WTC11 (cell line): ENCODE results near the gene TACSTD2. TPM values are rescaled to one million over a fixed set of nuclear protein-coding genes. Genes with fewer than 3 reads are reported as not detected.

Source experiments
- CREB1 ChIP-seq: sonication (generic); formaldehyde crosslinking; IDR thresholded peaks from 2 replicates; pipeline ENCODE4 v1.8.0; 2023; ENCODE audit warnings: mild to moderate bottlenecking, missing genetic modification reagents
- ETV6 ChIP-seq: sonication (generic); formaldehyde crosslinking; IDR thresholded peaks from 2 replicates; pipeline ENCODE4 v1.8.1; 2022; ENCODE audit warnings: mild to moderate bottlenecking, missing genetic modification reagents
- HMGA2 ChIP-seq: fragments of 250-450 bp; sonication (Bioruptor Pico); IDR thresholded peaks from 2 replicates; pipeline ENCODE4 v1.4.0; 2021; ENCODE audit warnings: mild to moderate bottlenecking, moderate library complexity
- IRF2 ChIP-seq: sonication (generic); formaldehyde crosslinking; IDR thresholded peaks from 2 replicates; pipeline ENCODE4 v1.8.0; 2022; ENCODE audit warnings: low read depth, missing genetic modification reagents, borderline replicate concordance
- JAZF1 ChIP-seq: fragments of 250-450 bp; sonication (Bioruptor Pico); IDR thresholded peaks from 2 replicates; pipeline ENCODE4 v1.9.0; 2021; ENCODE audit warnings: moderate library complexity, mild to moderate bottlenecking, inconsistent platforms
- KAT7 ChIP-seq: sonication (generic); formaldehyde crosslinking; IDR thresholded peaks from 2 replicates; pipeline ENCODE4 v1.8.1; 2023; ENCODE audit warnings: missing genetic modification reagents, mild to moderate bottlenecking, borderline replicate concordance
- NFATC4 ChIP-seq: fragments of 250-450 bp; sonication (Bioruptor Pico); IDR thresholded peaks from 2 replicates; pipeline ENCODE4 v1.9.0; 2021; ENCODE audit warnings: mild to moderate bottlenecking
- NR3C1 ChIP-seq: sonication (generic); formaldehyde crosslinking; conservative IDR thresholded peaks from 2 replicates; pipeline ENCODE4 v1.8.1; 2023; ENCODE audit warnings: low read depth, mild to moderate bottlenecking, missing genetic modification reagents
- RORB ChIP-seq: fragments of 250-450 bp; sonication (Bioruptor Pico); IDR thresholded peaks from 2 replicates; pipeline ENCODE4 v1.9.0; 2021; ENCODE audit warnings: mild to moderate bottlenecking
- SMAD3 ChIP-seq: sonication (generic); formaldehyde crosslinking; IDR thresholded peaks from 2 replicates; pipeline ENCODE4 v1.8.0; 2022; ENCODE audit warnings: missing genetic modification reagents, mild to moderate bottlenecking, borderline replicate concordance
- ZNF121 ChIP-seq: sonication (generic); formaldehyde crosslinking; IDR thresholded peaks from 2 replicates; pipeline ENCODE4 v1.8.0; 2023; ENCODE audit warnings: missing genetic modification reagents
- ZNF317 ChIP-seq: sonication (generic); formaldehyde crosslinking; IDR thresholded peaks from 2 replicates; pipeline ENCODE4 v1.8.1; 2023; ENCODE audit warnings: low read depth, mild to moderate bottlenecking, moderate library complexity, missing genetic modification reagents, borderline replicate concordance
- ZNF416 ChIP-seq: fragments of 250-450 bp; sonication (Bioruptor Pico); IDR thresholded peaks from 2 replicates; pipeline ENCODE4 v1.9.0; 2021; ENCODE audit warnings: mild to moderate bottlenecking, inconsistent platforms
- ZNF423 ChIP-seq: fragments of 250-450 bp; sonication (Bioruptor Pico); IDR thresholded peaks from 2 replicates; pipeline ENCODE4 v2.1.2; 2022; ENCODE audit warnings: mild to moderate bottlenecking, moderate library complexity
- total RNA-seq: library from RNA; stranded (reverse); gene quantifications from 3 replicates; pipeline ENCODE4 v1.2.3, GENCODE V29; 2021
- TF ChIP-seq, protein P1 (sequence below): sonication (generic); formaldehyde crosslinking; IDR thresholded peaks from 2 replicates; pipeline ENCODE4 v1.8.1; 2023; ENCODE audit warnings: mild to moderate bottlenecking, missing genetic modification reagents, borderline replicate concordance
- TF ChIP-seq, protein P2 (sequence below): sonication (generic); formaldehyde crosslinking; conservative IDR thresholded peaks from 2 replicates; pipeline ENCODE4 v1.8.1; 2022; ENCODE audit warnings: mild to moderate bottlenecking, missing genetic modification reagents
- TF ChIP-seq, protein P3 (sequence below): fragments of 250-450 bp; sonication (Bioruptor Pico); IDR thresholded peaks from 2 replicates; pipeline ENCODE4 v1.9.0; 2021; ENCODE audit warnings: mild to moderate bottlenecking
- TF ChIP-seq, protein P4 (sequence below): sonication (generic); formaldehyde crosslinking; IDR thresholded peaks from 2 replicates; pipeline ENCODE4 v1.8.0; 2023; ENCODE audit warnings: missing genetic modification reagents, mild to moderate bottlenecking, borderline replicate concordance
- TF ChIP-seq, protein P5 (sequence below): fragments of 250-450 bp; sonication (Bioruptor Pico); IDR thresholded peaks from 2 replicates; pipeline ENCODE4 v1.9.0; 2021; ENCODE audit warnings: mild to moderate bottlenecking
- TF ChIP-seq, protein P6 (sequence below): sonication (generic); formaldehyde crosslinking; IDR thresholded peaks from 2 replicates; pipeline ENCODE4 v1.8.0; 2022; ENCODE audit warnings: missing genetic modification reagents
- TF ChIP-seq, protein P7 (sequence below): sonication (generic); formaldehyde crosslinking; IDR thresholded peaks from 2 replicates; pipeline ENCODE4 v1.8.1; 2022; ENCODE audit warnings: low read depth, mild to moderate bottlenecking, moderate library complexity, missing genetic modification reagents, borderline replicate concordance

The TACSTD2 gene
- total RNA-seq, 1 experiment from 2014 or later: 0.50 TPM

DNA sequence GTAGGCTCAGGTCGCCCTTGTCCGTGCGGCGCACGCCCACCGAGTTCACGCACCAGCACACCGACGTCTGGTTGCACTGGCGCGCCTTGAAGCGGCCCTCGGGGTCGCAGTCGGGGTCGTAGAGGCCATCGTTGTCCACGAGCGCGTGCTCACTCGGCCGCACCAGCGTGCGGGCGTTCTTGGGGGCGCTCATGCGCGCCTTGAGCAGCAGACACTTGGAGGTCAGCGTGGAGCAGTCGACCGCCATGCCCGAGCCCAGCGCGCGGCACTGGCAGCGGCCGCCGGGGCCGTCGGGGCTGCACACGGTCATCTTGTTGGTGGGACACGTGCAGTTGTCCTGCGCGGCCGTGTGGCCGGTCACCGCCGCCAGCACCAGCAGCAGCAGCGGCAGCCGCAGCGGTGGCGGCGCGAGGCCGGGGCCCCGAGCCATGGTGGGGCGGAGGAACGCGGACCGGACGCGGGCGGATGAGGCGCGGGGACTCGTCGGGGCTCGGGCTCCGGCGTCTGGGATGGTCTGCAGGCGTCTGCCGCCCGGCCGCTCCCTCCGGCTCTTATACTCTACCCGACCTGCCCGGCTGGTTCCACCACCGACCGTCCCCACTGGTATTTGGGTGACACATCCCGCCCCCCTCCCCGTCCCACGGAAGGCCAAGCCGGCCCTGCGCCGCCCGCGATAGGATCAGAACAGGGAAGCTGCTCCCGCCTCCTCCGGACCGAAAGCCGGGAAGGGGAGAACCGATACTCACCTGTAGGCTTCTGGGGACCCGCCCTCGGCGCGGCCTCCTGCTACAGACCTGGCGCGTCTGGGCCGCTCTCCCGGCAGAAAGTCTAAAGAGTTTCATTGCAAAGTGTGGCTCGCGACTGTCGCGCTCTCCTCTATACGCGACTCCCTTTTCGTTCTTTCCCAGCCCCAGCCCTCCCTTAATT lies at the start of gene TACSTD2 (continued):
- TF ChIP-seq, protein P1, sequence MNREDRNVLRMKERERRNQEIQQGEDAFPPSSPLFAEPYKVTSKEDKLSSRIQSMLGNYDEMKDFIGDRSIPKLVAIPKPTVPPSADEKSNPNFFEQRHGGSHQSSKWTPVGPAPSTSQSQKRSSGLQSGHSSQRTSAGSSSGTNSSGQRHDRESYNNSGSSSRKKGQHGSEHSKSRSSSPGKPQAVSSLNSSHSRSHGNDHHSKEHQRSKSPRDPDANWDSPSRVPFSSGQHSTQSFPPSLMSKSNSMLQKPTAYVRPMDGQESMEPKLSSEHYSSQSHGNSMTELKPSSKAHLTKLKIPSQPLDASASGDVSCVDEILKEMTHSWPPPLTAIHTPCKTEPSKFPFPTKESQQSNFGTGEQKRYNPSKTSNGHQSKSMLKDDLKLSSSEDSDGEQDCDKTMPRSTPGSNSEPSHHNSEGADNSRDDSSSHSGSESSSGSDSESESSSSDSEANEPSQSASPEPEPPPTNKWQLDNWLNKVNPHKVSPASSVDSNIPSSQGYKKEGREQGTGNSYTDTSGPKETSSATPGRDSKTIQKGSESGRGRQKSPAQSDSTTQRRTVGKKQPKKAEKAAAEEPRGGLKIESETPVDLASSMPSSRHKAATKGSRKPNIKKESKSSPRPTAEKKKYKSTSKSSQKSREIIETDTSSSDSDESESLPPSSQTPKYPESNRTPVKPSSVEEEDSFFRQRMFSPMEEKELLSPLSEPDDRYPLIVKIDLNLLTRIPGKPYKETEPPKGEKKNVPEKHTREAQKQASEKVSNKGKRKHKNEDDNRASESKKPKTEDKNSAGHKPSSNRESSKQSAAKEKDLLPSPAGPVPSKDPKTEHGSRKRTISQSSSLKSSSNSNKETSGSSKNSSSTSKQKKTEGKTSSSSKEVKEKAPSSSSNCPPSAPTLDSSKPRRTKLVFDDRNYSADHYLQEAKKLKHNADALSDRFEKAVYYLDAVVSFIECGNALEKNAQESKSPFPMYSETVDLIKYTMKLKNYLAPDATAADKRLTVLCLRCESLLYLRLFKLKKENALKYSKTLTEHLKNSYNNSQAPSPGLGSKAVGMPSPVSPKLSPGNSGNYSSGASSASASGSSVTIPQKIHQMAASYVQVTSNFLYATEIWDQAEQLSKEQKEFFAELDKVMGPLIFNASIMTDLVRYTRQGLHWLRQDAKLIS (CRISPR knock-in tag): peak; percentile 90; the same call in 1 of the 2 replicates
- no peak for TF ChIP-seq ZNF416 (CRISPR knock-in tag)
- no peak for TF ChIP-seq ZNF423
- no peak for TF ChIP-seq JAZF1 (CRISPR knock-in tag)
- TF ChIP-seq RORB: no peak
- TF ChIP-seq, protein P2, sequence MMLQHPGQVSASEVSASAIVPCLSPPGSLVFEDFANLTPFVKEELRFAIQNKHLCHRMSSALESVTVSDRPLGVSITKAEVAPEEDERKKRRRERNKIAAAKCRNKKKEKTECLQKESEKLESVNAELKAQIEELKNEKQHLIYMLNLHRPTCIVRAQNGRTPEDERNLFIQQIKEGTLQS (CRISPR knock-in tag): peak; percentile 81
- no peak for TF ChIP-seq HMGA2
- TF ChIP-seq, protein P3, sequence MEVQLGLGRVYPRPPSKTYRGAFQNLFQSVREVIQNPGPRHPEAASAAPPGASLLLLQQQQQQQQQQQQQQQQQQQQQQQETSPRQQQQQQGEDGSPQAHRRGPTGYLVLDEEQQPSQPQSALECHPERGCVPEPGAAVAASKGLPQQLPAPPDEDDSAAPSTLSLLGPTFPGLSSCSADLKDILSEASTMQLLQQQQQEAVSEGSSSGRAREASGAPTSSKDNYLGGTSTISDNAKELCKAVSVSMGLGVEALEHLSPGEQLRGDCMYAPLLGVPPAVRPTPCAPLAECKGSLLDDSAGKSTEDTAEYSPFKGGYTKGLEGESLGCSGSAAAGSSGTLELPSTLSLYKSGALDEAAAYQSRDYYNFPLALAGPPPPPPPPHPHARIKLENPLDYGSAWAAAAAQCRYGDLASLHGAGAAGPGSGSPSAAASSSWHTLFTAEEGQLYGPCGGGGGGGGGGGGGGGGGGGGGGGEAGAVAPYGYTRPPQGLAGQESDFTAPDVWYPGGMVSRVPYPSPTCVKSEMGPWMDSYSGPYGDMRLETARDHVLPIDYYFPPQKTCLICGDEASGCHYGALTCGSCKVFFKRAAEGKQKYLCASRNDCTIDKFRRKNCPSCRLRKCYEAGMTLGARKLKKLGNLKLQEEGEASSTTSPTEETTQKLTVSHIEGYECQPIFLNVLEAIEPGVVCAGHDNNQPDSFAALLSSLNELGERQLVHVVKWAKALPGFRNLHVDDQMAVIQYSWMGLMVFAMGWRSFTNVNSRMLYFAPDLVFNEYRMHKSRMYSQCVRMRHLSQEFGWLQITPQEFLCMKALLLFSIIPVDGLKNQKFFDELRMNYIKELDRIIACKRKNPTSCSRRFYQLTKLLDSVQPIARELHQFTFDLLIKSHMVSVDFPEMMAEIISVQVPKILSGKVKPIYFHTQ: no peak
- TF ChIP-seq ZNF317 (CRISPR knock-in tag): peak; percentile 76
- peak; percentile 87; the same call in 1 of the 2 replicates for TF ChIP-seq IRF2
- TF ChIP-seq ETV6: peak; percentile 98
- peak; percentile 90 for TF ChIP-seq CREB1 (CRISPR knock-in tag)
- TF ChIP-seq SMAD3 (CRISPR knock-in tag): peak; percentile 97
- TF ChIP-seq, protein P4, sequence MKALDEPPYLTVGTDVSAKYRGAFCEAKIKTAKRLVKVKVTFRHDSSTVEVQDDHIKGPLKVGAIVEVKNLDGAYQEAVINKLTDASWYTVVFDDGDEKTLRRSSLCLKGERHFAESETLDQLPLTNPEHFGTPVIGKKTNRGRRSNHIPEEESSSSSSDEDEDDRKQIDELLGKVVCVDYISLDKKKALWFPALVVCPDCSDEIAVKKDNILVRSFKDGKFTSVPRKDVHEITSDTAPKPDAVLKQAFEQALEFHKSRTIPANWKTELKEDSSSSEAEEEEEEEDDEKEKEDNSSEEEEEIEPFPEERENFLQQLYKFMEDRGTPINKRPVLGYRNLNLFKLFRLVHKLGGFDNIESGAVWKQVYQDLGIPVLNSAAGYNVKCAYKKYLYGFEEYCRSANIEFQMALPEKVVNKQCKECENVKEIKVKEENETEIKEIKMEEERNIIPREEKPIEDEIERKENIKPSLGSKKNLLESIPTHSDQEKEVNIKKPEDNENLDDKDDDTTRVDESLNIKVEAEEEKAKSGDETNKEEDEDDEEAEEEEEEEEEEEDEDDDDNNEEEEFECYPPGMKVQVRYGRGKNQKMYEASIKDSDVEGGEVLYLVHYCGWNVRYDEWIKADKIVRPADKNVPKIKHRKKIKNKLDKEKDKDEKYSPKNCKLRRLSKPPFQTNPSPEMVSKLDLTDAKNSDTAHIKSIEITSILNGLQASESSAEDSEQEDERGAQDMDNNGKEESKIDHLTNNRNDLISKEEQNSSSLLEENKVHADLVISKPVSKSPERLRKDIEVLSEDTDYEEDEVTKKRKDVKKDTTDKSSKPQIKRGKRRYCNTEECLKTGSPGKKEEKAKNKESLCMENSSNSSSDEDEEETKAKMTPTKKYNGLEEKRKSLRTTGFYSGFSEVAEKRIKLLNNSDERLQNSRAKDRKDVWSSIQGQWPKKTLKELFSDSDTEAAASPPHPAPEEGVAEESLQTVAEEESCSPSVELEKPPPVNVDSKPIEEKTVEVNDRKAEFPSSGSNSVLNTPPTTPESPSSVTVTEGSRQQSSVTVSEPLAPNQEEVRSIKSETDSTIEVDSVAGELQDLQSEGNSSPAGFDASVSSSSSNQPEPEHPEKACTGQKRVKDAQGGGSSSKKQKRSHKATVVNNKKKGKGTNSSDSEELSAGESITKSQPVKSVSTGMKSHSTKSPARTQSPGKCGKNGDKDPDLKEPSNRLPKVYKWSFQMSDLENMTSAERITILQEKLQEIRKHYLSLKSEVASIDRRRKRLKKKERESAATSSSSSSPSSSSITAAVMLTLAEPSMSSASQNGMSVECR (CRISPR knock-in tag): peak; percentile 98
- TF ChIP-seq, protein P5, sequence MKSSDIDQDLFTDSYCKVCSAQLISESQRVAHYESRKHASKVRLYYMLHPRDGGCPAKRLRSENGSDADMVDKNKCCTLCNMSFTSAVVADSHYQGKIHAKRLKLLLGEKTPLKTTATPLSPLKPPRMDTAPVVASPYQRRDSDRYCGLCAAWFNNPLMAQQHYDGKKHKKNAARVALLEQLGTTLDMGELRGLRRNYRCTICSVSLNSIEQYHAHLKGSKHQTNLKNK (CRISPR knock-in tag): no peak
- TF ChIP-seq KAT7 (CRISPR knock-in tag): 0 out of 2 replicates have a peak, but pooled peaks have one; percentile 91
- TF ChIP-seq NR3C1: 0 out of 2 replicates have a peak, but pooled peaks have one; percentile 41
- TF ChIP-seq, protein P6, sequence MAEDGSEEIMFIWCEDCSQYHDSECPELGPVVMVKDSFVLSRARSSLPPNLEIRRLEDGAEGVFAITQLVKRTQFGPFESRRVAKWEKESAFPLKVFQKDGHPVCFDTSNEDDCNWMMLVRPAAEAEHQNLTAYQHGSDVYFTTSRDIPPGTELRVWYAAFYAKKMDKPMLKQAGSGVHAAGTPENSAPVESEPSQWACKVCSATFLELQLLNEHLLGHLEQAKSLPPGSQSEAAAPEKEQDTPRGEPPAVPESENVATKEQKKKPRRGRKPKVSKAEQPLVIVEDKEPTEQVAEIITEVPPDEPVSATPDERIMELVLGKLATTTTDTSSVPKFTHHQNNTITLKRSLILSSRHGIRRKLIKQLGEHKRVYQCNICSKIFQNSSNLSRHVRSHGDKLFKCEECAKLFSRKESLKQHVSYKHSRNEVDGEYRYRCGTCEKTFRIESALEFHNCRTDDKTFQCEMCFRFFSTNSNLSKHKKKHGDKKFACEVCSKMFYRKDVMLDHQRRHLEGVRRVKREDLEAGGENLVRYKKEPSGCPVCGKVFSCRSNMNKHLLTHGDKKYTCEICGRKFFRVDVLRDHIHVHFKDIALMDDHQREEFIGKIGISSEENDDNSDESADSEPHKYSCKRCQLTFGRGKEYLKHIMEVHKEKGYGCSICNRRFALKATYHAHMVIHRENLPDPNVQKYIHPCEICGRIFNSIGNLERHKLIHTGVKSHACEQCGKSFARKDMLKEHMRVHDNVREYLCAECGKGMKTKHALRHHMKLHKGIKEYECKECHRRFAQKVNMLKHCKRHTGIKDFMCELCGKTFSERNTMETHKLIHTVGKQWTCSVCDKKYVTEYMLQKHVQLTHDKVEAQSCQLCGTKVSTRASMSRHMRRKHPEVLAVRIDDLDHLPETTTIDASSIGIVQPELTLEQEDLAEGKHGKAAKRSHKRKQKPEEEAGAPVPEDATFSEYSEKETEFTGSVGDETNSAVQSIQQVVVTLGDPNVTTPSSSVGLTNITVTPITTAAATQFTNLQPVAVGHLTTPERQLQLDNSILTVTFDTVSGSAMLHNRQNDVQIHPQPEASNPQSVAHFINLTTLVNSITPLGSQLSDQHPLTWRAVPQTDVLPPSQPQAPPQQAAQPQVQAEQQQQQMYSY (CRISPR knock-in tag): no peak
- TF ChIP-seq NFATC4: no peak
- TF ChIP-seq, protein P7, sequence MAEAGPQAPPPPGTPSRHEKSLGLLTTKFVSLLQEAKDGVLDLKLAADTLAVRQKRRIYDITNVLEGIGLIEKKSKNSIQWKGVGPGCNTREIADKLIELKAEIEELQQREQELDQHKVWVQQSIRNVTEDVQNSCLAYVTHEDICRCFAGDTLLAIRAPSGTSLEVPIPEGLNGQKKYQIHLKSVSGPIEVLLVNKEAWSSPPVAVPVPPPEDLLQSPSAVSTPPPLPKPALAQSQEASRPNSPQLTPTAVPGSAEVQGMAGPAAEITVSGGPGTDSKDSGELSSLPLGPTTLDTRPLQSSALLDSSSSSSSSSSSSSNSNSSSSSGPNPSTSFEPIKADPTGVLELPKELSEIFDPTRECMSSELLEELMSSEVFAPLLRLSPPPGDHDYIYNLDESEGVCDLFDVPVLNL (CRISPR knock-in tag): peak; percentile 88
- no peak for TF ChIP-seq ZNF121 (CRISPR knock-in tag)
